ENCODE results near the gene SUCLG1. TPM values are rescaled to one million over a fixed set of nuclear protein-coding genes. Genes with fewer than 3 reads are reported as not detected.
A peak's percentile ranks its signal among the peaks of the same experiment; 100 is the strongest.

Gene SUCLG1
- total RNA-seq, 1 experiment from 2014 or later = 59.8 TPM

- ATAC-seq (peak; percentile 31), DNase-seq (ENCODE audit: low read depth, low spot score) (no peak)
- H3K36me3 ChIP-seq (ENCODE audit: control insufficient read depth, insufficient read depth, low read length) = no peaks in the 10 kb centered on the region; the same call in 1 of the 2 replicates
- no peaks in the 10 kb centered on the region for H3K27me3 ChIP-seq (ENCODE audit: control insufficient read depth, insufficient read depth, low read length)
- TSS peak; percentile 84 for BruUV-seq (replicated peaks)
- peaks cover 10% of the 10 kb centered on the region; the same call in 1 of the 2 replicates for H3K4me1 ChIP-seq (ENCODE audit: control insufficient read depth, insufficient read depth, low read length)
- intact Hi-C loops (cut with micrococcal nuclease; ENCODE audit: unreplicated experiment) = no loop called here
- H3K9me3 ChIP-seq (ENCODE audit: control insufficient read depth, insufficient read depth, low read depth, low read length) = no peaks in the 10 kb centered on the region
- H3K4me3 ChIP-seq (ENCODE audit: low read depth in 2 of 2, low read length in 2 of 2) = peak overlapping the region; percentile 98 to 99
- in situ Hi-C loops (cut with HindIII; ENCODE audit: low pct_unique_long_range_greater_than_20kb, low sequenced_read_pairs) = no loop called here
- peak overlapping the region; percentile 96 for H3K27ac ChIP-seq (ENCODE audit: low read length)
- ChIA-PET CTCF (no interaction called here), POLR2A (no interaction called here)
- no peak for TF ChIP-seq TCF7L2 (IDR thresholded peaks at IDR 0.05; ENCODE audit: low read depth, low read length)
- no peak for TF ChIP-seq REST (IDR thresholded peaks at IDR 0.05; ENCODE audit: insufficient read depth in 1 of 2, low read depth in 2 of 2, low read length in 1 of 2)
- no peak for TF ChIP-seq CTCF (IDR thresholded peaks at IDR 0.05)
- no peak for TF ChIP-seq SIN3A (IDR thresholded peaks at IDR 0.05; ENCODE audit: borderline replicate concordance, insufficient read depth, low read depth, low read length)
- no peak for TF ChIP-seq POLR2AphosphoS5 (IDR thresholded peaks at IDR 0.05; ENCODE audit: low read depth, low read length)
Measured at GRCh38 chr2:84458551-84459017, 496 bp downstream of the SUCLG1 start.

- TF ChIP-seq CTCF (IDR thresholded peaks at IDR 0.05) (no peak), SIN3A (IDR thresholded peaks at IDR 0.05; ENCODE audit: borderline replicate concordance, insufficient read depth, low read depth, low read length) (no peak), REST (IDR thresholded peaks at IDR 0.05; ENCODE audit: insufficient read depth in 1 of 2, low read depth in 2 of 2, low read length in 1 of 2) (no peak), POLR2AphosphoS5 (IDR thresholded peaks at IDR 0.05; ENCODE audit: low read depth, low read length) (no peak), TCF7L2 (IDR thresholded peaks at IDR 0.05; ENCODE audit: low read depth, low read length) (no peak)
- peak overlapping the region; percentile 96; the same call in 1 of the 2 replicates for H3K27ac ChIP-seq (ENCODE audit: low read length)
- H3K27me3 ChIP-seq (ENCODE audit: control insufficient read depth, insufficient read depth, low read length) = no peaks in the 10 kb centered on the region
- intact Hi-C loops (cut with micrococcal nuclease; ENCODE audit: unreplicated experiment) (no loop called here), in situ Hi-C loops (cut with HindIII; ENCODE audit: low pct_unique_long_range_greater_than_20kb, low sequenced_read_pairs) (no loop called here)
- H3K4me3 ChIP-seq (ENCODE audit: low read depth in 2 of 2, low read length in 2 of 2) = peak overlapping the region in 1 of 2 experiments; percentile 98; a peak in 1 of 4 replicates
- BruUV-seq (replicated peaks) = no TSS peak
- DNase-seq (ENCODE audit: low read depth, low spot score) (no peak), ATAC-seq (no peak)
- no peaks in the 10 kb centered on the region; the same call in 1 of the 2 replicates for H3K36me3 ChIP-seq (ENCODE audit: control insufficient read depth, insufficient read depth, low read length)
- H3K9me3 ChIP-seq (ENCODE audit: control insufficient read depth, insufficient read depth, low read depth, low read length) = no peaks in the 10 kb centered on the region
- H3K4me1 ChIP-seq (ENCODE audit: control insufficient read depth, insufficient read depth, low read length) = peaks cover 10% of the 10 kb centered on the region; the same call in 1 of the 2 replicates
- ChIA-PET POLR2A (no interaction called here), CTCF (no interaction called here)
Measured at GRCh38 chr2:84457686-84458085, 1.4 kb downstream of the SUCLG1 start.
